ENCODE measurements around the gene ILDR2.

DNA sequence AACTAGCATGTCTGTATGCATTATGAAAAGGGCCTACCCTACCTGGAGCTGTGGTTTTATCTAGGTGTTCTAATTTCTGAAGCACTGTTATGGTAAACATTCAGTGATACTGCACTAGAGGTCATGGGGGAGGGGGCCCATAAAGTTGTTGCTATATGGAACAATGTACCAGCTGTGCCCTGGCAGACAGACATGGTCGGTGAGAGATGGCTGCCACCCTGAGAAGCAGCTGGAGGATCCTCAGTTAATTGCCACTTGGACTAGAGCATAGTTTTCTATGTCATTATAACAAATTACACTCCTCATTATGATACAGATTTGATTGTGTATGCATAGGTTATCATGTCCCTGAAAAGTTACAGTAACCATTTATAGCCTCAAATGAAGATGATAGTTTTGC is 45.4 kb downstream of the ILDR2 start:
- TF ChIP-seq, protein P1, sequence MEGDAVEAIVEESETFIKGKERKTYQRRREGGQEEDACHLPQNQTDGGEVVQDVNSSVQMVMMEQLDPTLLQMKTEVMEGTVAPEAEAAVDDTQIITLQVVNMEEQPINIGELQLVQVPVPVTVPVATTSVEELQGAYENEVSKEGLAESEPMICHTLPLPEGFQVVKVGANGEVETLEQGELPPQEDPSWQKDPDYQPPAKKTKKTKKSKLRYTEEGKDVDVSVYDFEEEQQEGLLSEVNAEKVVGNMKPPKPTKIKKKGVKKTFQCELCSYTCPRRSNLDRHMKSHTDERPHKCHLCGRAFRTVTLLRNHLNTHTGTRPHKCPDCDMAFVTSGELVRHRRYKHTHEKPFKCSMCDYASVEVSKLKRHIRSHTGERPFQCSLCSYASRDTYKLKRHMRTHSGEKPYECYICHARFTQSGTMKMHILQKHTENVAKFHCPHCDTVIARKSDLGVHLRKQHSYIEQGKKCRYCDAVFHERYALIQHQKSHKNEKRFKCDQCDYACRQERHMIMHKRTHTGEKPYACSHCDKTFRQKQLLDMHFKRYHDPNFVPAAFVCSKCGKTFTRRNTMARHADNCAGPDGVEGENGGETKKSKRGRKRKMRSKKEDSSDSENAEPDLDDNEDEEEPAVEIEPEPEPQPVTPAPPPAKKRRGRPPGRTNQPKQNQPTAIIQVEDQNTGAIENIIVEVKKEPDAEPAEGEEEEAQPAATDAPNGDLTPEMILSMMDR (IDR thresholded peaks at IDR 0.05; ENCODE audit: insufficient read depth, low read length), result no peak
- TF ChIP-seq, protein P2, sequence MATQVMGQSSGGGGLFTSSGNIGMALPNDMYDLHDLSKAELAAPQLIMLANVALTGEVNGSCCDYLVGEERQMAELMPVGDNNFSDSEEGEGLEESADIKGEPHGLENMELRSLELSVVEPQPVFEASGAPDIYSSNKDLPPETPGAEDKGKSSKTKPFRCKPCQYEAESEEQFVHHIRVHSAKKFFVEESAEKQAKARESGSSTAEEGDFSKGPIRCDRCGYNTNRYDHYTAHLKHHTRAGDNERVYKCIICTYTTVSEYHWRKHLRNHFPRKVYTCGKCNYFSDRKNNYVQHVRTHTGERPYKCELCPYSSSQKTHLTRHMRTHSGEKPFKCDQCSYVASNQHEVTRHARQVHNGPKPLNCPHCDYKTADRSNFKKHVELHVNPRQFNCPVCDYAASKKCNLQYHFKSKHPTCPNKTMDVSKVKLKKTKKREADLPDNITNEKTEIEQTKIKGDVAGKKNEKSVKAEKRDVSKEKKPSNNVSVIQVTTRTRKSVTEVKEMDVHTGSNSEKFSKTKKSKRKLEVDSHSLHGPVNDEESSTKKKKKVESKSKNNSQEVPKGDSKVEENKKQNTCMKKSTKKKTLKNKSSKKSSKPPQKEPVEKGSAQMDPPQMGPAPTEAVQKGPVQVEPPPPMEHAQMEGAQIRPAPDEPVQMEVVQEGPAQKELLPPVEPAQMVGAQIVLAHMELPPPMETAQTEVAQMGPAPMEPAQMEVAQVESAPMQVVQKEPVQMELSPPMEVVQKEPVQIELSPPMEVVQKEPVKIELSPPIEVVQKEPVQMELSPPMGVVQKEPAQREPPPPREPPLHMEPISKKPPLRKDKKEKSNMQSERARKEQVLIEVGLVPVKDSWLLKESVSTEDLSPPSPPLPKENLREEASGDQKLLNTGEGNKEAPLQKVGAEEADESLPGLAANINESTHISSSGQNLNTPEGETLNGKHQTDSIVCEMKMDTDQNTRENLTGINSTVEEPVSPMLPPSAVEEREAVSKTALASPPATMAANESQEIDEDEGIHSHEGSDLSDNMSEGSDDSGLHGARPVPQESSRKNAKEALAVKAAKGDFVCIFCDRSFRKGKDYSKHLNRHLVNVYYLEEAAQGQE (IDR thresholded peaks at IDR 0.05; ENCODE audit: insufficient replicate concordance, low read depth), result no peak
- TF ChIP-seq GABPA (IDR thresholded peaks at IDR 0.05; ENCODE audit: low read depth) (no peak), POLR2AphosphoS5 (IDR thresholded peaks at IDR 0.05; ENCODE audit: low read depth) (no peak), SPI1 (IDR thresholded peaks at IDR 0.05; ENCODE audit: borderline replicate concordance, low read depth) (no peak)
